ENCODE results near the gene PLXNC1. TPM values are rescaled to one million over a fixed set of nuclear protein-coding genes. Genes with fewer than 3 reads are reported as not detected.

Gene PLXNC1
- total and polyA plus RNA-seq, 9 of the 15 experiments (the other 6 are each of a cell fraction or from before 2014, with no cell fraction given), result 0.08 to 0.87 (median 0.28) TPM

GRCh38 chr12:94192506-94192905, 44.1 kb downstream of the PLXNC1 start:
- CTCF ChIA-PET (ENCODE audit: low intra/inter-chr PET ratio), result no interaction called here
- intact Hi-C loops (cut with micrococcal nuclease) (no loop called here), in situ Hi-C loops (cut with MboI) (no loop called here)
- H3K27me3 ChIP-seq (ENCODE audit: control insufficient read depth in 2 of 2, insufficient read depth in 2 of 2, low read length in 2 of 2), result peaks cover 6 to 12% of the 10 kb centered on the region in 2 experiments; a peak in 3 of 5 replicates
- no peak overlapping the region for H3K9ac ChIP-seq (ENCODE audit: insufficient read depth in 1 of 2, low read depth in 2 of 2, low read length in 2 of 2)
- POLR2A ChIA-PET, result interaction anchor here (1.1 kb wide), 1 partner anchor 14 kb away, joined by 4 read pairs; no protein-coding TSS in a partner anchor
- H3K27ac ChIP-seq (ENCODE audit: extremely low read depth, low read depth, low read length), result no peak overlapping the region
- no peaks in the 10 kb centered on the region; the same call in 1 of the 2 replicates for H3K9me3 ChIP-seq (replicated peaks; ENCODE audit: control insufficient read depth, insufficient read depth, low read depth, low read length)
- no peak overlapping the region for H3K4me2 ChIP-seq (ENCODE audit: insufficient read depth, low read length)
- BruUV-seq (replicated peaks), result no TSS peak
- H3K79me2 ChIP-seq (ENCODE audit: control insufficient read depth, insufficient read depth, low read length), result no peaks in the 10 kb centered on the region
- H3K4me1 ChIP-seq (replicated peaks in 1 of 2; ENCODE audit: control insufficient read depth in 2 of 2, insufficient read depth in 2 of 2, low read length in 2 of 2), result no peaks in the 10 kb centered on the region
- no peaks in the 10 kb centered on the region for H3K9me1 ChIP-seq (ENCODE audit: control insufficient read depth, insufficient read depth, low read length)
- H3K36me3 ChIP-seq (ENCODE audit: control insufficient read depth, insufficient read depth, low read length), result no peaks in the 10 kb centered on the region
- no peak for ATAC-seq
- no peak overlapping the region for H2AFZ ChIP-seq (ENCODE audit: low read depth, low read length)
- H3K4me3 ChIP-seq, result no peak overlapping the region
- H4K20me1 ChIP-seq (replicated peaks; ENCODE audit: control insufficient read depth, insufficient read depth, low read length), result no peaks in the 10 kb centered on the region
- no peak for DNase-seq (ENCODE audit: extremely low read depth in 1 of 4, low spot score in 3 of 4)
- FAIRE-seq, result no peak
- no peak for TF ChIP-seq NRF1 (conservative IDR thresholded peaks at IDR 0.05 in 1 of 2, IDR thresholded peaks at IDR 0.05 in 1 of 2)
- no peak for TF ChIP-seq ZC3H11A (IDR thresholded peaks at IDR 0.05; ENCODE audit: low read depth, low read length)
- TF ChIP-seq CC2D1A (IDR thresholded peaks at IDR 0.05), result no peak
- no peak for TF ChIP-seq CCNT2 (IDR thresholded peaks at IDR 0.05; ENCODE audit: borderline replicate concordance, extremely low read depth, insufficient read length, low read depth, low read length)
- no peak for TF ChIP-seq ZNF407 (IDR thresholded peaks at IDR 0.05; ENCODE audit: low read depth)
- TF ChIP-seq RBM34 (IDR thresholded peaks at IDR 0.05; ENCODE audit: borderline replicate concordance, insufficient read depth, low read length), result no peak
- no peak for TF ChIP-seq CBX8 (IDR thresholded peaks at IDR 0.05; ENCODE audit: borderline replicate concordance, extremely low read depth, low read depth, low read length, poor library complexity, severe bottlenecking)
- TF ChIP-seq ARID4B (CRISPR knock-in tag; IDR thresholded peaks at IDR 0.05), result no peak
- no peak for TF ChIP-seq ZNF79 (CRISPR knock-in tag; IDR thresholded peaks at IDR 0.05; ENCODE audit: low read depth)
- no peak for TF ChIP-seq ZNF140 (CRISPR knock-in tag; IDR thresholded peaks at IDR 0.05)

All from K562 (cell line).